ENCODE results near the gene NR4A1.

Gene NR4A1

DNA sequence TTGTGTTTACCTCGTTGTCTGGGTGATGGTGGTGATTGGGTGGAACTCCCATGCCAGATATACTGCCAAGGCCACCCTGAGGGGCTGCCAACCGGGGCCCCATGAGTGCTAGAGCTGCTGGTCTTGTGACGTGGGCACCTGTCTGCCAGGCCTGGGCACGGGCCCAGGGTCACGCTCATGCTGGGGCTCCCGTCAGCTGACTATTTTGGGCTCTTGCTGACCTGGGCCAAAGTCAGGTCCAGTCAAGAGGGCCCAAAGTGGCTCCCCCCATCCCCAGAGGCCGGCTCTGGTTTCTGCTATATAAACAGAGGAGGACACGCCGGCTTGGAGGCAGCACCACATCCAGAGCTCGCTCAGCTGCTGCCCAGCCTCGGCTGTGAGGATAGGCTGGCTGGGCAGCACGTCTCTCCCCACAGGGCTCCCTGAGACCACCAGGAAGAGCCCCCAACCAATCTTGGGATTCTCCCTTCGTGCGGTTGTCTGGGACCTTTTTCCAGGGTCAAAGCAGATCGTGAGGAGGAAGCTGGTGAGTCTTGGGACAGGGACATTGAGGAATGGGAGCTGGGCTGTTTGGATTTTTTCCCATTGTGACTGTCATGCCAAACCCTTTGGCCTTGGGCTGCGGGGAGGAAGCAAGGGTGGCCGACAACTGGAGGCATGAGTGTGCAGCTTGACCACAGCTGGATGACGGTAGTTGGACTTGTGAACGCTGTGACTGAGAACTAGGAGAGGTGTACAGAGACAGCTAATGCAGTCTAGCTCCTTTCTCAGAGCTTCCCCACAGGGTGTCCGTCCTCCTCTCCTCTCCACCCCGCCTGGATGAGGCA lies 7.6 kb upstream of the NR4A1 start:
- no peak for DNase-seq

DNA sequence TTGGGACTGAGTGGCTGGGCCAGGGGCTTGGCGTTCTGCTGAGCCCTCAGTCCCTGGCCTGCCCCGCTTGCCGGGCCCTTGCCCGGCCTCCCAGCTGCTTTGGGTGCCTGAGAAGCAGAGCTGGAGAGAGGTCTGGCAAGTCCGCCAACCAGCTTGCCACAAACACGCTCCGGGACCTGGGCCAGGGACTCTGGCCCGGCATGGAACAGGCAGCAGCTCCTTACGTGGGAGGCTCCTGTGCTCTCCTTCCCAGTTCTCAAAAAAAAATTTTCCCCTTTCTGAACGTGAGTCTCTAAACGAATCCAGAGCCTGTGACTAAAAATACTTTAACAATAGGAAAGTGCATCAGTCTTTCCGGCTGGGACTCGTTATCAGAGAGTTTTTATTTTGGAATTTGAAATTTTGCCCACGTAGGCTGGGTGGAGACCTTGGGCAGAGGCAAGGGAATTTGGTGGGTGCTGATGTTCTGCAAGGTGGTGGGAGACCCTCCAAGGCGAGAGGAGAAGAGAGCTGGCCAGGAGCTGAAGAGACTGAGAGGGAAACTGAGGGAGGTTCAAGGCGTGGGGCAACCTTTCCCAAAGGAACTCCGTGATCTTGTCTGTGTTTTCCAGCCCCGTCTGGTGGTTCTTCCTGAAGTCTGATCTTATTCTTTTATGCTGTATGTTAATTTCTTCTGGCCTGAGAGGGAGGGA lies 6.8 kb upstream of the NR4A1 start:
- no peak for DNase-seq

DNA sequence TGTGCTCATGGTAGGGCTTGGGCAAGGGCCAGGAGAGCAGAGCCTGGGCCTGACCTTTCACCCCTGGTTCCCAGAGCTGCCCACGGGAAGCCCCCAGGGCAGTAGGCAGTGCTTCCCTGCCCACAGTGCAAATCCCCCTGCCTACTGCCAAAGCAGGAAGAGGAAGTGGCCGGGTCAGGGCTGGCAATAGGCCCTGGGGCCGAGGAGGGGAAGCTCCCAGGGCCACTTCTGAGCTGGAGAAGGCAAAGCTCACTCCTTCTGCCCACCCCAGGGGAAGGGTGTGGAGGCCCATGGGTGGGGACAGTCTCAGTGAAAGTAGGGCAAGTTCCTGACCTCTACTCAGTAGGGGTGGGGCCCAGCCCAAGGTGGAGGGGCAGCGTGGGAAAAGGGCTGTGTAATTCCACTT lies 5.4 kb upstream of the NR4A1 start:
- DNase-seq, result no peak

DNA sequence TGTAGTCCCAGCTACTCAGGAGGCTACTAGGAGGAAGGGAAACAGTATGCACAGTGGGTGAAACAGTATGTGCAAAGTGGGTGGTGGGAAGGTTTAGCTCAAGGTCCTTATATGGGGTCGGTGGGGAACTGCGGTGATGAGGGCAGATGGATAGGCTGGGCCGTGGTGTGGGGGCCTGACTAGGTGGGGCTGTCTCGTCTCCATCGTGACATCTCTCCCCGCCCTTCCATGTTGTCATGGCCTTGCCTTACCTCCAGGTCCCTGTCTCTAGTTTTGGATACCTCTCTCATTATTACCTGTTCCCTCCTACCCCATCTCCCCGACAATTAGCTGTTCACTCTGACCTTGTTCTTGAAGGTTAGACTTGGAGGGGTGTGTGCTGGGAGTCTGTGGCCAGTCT lies 4.4 kb upstream of the NR4A1 start:
- DNase-seq, result no peak

DNA sequence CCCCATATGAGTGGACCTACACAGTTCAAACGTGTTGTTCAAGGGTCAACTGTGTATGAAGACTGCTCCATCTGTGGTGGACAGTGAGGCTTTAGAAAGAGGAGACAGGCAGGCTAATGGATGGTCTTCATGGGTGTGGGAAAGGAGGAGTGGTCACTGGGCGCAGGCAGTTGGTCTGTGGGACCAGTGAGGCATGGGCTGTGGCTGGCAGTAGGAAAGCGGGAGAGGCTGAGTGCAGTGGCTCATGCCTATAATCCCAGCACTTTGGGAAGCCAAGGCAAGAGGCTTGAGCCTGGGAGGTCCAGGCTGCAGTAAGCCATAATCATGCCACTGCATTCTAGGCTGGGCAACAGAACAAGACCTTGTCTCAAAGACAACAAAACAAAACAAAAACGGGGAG lies 2.0 kb upstream of the NR4A1 start:
- no peak for DNase-seq

DNA sequence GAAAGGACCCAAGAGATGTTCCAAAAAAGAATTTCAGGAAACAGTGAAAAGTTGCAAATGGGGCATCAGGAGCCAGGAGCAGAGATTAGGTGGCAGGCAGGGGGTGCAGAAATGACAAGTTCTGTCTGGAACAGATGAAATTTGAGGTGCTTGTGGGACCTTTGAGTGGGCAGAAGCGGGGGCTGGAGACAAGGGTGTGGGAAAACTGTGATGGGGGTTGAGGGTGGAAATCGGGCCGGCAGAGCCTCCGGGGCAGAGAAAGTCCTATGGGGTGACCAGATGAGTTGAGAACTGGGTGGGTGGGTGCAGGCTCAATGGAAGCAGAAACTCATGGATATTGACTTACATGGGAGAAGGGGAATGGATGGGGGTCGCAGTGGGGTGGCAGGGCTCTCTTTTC lies 1.6 kb upstream of the NR4A1 start:
- no peak for DNase-seq

DNA sequence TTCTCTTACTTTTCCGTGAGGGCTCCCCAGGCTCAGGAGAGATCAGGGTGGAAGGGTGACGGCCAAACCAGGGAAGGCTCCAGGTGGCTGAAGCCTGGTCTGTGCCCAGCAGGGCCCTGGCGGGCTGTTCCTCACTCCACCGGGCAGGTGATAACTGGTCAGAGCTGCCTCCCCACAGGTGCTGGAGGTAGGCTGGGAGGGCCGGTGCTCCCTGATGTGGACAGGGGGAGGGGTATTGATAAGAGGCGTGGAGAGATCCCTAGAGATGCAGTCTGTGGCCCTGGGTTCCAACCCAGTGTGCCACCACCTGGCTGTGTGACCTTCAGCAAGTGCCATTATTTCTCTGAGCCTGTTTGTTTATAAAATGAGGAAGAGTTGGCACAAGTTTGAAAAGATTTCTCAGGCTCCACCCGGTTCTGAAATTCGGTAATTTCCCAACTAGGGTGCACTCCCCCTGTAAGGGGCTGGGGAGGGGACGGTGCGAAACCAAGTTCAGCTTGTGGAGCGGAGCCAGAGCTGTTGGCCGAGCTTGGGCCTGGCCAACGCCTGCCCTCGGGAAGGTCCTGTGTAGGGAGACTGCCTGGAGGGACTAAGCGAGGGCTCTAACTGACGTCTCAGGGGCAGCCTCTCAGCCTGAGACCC lies 1.0 kb upstream of the NR4A1 start:
- DNase-seq, result no peak

DNA sequence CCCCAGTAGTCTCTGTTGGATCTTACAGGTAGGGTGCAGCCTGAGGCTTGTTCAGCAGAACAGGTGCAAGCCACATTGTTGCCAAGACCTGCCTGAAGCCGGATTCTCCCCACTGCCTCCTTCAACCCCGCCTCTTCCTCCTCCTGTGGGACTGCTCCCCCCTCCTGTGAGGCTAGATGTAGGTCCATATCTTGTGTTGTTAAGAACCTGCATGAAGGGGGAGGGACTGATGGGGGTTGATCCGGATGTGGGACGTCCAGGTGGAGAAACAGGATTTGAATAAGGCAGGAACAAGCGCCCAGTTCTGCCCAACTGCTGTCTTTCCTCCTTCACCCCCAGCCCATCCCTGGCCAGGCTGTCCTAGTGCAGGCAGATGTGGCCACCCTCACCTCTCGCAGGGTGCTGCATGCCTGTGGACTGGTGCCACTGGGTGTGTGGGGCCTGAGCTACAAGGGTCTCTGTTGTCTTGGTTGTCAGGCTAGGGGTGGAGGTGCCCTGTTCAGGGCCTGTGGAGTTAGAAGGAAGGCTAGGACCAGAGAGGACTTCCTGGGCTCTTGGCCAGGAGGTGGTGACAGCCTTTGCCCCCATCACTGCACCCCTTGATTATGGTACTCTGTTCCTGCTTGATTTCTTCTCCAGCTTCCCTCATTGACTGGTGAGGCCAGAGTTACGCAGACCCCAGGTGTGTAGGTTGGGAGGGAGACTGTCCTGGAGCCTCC lies 1.4 kb downstream of the NR4A1 start:
- DNase-seq, result no peak

DNA sequence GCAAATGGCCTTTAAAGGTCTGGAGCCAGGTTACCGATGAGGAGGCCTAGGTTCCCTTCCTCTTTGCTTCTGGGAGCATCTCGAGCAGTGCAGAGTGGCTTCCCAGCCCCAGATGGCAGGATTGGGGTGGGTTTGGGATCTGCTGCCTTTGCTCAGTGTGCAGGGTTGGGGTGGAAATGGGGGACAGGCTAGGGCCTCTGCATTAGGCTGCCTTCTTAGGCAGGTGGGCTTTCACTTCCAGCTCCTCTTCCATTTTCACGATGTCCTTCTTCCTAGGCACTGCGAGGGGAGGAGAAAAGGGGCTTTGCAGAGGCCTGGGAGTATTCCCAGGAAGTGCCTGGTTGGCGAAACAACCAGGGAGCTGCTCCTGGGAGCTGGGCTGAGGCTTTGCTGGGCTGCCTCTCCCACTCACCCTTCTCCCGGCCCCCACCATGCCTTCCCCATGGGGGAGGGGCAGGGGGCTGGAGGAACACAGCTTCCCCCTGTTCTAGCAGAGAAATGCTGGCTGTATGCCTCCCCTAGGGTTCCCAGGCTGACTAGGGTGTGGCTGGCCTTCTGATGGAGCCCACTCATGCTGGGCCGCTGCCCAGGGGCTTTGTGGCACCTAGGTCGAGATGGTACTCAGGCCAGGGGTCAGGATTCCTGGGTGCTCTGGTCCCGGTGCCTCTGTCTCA lies 2.4 kb downstream of the NR4A1 start:
- DNase-seq, result no peak

DNA sequence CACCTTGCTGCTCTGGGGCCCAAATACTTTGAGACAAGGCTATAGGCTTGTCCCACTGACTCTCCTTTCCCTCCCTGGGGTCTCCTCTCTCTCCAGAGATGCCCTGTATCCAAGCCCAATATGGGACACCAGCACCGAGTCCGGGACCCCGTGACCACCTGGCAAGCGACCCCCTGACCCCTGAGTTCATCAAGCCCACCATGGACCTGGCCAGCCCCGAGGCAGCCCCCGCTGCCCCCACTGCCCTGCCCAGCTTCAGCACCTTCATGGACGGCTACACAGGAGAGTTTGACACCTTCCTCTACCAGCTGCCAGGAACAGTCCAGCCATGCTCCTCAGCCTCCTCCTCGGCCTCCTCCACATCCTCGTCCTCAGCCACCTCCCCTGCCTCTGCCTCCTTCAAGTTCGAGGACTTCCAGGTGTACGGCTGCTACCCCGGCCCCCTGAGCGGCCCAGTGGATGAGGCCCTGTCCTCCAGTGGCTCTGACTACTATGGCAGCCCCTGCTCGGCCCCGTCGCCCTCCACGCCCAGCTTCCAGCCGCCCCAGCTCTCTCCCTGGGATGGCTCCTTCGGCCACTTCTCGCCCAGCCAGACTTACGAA lies 3.1 kb downstream of the NR4A1 start:
- DNase-seq, result no peak

DNA sequence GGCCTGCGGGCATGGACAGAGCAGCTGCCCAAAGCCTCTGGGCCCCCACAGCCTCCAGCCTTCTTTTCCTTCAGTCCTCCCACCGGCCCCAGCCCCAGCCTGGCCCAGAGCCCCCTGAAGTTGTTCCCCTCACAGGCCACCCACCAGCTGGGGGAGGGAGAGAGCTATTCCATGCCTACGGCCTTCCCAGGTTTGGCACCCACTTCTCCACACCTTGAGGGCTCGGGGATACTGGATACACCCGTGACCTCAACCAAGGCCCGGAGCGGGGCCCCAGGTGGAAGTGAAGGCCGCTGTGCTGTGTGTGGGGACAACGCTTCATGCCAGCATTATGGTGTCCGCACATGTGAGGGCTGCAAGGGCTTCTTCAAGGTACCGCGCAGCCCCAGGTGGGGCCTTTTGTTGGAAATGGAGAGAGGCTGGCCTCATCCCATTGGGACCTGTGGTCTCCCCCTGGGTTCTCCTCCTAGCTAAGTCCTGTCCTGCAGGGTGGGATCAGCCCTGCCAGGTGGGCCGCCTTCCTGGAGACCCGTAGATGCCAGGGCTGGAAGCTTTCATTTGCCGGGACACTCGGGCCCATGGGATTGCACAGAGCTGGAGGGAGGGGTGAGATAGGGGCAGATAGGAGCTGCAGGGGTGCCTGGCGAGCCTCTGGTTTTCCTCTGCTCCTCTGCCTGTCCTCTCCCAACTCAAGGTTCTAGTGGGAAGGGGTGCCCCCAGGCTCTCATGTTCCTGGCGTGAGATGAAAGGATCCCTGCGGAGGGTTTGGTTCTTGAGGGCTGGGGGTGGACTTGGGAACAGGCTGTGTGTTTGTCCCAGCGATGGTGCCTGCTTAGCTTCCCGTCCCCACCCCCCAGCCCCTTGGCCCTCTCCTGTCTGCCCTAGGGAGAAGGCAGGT lies 3.8 kb downstream of the NR4A1 start:
- DNase-seq, result no peak

DNA sequence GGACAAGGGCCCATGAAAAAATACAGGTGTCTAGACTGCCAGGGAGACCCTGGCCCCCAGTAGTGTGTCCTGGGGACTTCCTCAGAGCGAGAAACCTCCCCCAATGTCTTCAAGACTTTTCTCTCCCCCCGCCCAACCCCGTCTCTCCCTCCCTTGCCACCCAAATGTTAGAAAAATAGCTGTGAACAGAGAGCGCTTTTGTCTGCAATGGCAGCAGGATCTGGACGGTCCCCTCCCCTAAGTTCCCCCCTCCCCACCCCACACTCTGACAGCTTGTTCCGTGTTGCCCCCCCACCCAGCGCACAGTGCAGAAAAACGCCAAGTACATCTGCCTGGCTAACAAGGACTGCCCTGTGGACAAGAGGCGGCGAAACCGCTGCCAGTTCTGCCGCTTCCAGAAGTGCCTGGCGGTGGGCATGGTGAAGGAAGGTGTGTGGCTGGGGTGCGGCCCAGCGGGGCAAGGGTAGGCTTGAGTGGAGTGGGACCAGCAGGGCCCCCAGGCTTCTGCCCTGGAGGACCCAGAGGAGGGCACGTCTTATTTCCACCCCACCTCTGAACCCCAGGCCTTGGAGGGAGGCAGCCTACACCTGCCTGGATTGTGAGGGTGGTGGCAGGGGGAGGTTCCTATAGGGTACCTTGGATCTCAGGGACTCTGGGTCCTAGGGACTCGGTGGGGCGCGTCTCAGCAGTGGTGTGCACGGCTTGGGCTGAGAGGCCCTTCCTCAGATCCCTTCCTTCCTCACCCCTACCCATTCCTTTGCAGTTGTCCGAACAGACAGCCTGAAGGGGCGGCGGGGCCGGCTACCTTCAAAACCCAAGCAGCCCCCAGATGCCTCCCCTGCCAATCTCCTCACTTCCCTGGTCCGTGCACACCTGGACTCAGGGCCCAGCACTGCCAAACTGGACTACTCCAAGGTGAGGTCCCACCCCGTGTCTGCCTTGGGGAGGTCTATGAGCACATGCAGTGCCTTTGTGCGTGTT lies 4.8 kb downstream of the NR4A1 start:
- no peak for DNase-seq

DNA sequence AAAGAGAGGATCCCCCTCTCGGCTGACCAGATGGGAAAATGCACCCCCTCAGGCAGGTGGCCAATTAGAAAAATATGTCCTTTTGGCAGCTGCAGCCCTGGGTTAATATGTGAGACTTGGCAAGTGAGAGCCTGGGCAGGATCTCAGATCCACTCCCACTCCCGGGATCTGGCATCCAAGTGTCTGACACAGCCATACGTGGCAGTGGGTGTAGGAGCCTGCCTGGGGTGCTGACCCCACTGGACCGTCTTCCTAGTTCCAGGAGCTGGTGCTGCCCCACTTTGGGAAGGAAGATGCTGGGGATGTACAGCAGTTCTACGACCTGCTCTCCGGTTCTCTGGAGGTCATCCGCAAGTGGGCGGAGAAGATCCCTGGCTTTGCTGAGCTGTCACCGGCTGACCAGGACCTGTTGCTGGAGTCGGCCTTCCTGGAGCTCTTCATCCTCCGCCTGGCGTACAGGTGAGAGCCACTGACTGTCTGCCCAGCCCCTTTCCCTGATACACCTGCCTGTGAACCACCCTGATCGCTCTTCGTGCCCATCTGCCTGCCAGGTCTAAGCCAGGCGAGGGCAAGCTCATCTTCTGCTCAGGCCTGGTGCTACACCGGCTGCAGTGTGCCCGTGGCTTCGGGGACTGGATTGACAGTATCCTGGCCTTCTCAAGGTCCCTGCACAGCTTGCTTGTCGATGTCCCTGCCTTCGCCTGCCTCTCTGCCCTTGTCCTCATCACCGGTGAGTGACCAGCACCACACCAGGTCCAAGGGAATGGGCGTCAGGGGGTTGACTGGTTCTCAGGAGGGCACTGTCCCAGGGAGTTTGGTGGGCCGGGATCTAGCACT lies 5.8 kb downstream of the NR4A1 start:
- DNase-seq, result no peak

DNA sequence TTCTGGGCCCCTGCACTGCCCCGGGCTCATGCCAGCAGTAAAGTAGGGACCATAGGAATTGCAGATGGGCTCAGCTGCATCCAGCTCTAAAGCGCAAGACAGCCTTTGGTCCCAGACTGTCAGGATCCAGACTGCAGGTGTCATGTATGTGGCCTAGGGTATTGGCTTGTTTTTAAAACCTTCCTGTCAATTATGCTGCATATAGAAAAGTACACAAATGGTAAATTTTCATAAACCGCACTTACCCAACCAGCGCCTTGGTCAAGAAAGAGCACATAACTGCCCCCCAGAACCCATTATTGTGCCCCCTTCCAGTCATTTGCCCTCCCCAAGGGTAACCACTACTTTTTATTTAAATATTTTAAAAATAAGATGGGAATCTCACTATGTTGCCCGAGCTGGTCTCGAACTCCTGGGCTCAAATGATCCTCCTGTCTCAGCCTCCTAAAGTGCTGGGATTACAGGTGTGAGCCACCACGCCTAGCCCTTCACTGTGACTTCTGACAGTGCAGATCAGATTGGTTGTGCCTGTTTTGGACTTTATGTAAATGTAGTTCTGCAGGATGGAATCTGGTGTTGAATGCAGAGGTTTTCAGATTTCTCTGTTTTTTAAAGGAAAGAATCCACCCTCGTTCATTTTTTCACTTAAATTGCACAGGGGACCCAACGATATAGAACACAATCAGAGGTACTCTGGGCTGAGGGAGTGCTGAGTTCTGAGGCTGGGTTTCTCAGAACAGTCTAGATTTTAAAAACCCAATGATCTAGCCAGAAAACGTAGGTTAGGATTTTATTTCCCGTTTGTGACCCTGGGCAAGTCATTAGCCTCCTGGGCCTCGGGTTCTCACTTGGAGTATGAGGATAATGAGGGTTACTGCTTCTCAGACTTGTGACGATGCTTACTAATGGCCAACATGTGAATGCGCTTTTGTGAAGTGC lies 6.7 kb downstream of the NR4A1 start:
- DNase-seq, result no peak

DNA sequence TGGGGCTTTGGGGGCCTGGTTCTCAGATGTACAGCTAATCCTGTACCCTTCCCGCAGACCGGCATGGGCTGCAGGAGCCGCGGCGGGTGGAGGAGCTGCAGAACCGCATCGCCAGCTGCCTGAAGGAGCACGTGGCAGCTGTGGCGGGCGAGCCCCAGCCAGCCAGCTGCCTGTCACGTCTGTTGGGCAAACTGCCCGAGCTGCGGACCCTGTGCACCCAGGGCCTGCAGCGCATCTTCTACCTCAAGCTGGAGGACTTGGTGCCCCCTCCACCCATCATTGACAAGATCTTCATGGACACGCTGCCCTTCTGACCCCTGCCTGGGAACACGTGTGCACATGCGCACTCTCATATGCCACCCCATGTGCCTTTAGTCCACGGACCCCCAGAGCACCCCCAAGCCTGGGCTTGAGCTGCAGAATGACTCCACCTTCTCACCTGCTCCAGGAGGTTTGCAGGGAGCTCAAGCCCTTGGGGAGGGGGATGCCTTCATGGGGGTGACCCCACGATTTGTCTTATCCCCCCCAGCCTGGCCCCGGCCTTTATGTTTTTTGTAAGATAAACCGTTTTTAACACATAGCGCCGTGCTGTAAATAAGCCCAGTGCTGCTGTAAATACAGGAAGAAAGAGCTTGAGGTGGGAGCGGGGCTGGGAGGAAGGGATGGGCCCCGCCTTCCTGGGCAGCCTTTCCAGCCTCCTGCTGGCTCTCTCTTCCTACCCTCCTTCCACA lies 7.6 kb downstream of the NR4A1 start:
- DNase-seq, result no peak

DNA sequence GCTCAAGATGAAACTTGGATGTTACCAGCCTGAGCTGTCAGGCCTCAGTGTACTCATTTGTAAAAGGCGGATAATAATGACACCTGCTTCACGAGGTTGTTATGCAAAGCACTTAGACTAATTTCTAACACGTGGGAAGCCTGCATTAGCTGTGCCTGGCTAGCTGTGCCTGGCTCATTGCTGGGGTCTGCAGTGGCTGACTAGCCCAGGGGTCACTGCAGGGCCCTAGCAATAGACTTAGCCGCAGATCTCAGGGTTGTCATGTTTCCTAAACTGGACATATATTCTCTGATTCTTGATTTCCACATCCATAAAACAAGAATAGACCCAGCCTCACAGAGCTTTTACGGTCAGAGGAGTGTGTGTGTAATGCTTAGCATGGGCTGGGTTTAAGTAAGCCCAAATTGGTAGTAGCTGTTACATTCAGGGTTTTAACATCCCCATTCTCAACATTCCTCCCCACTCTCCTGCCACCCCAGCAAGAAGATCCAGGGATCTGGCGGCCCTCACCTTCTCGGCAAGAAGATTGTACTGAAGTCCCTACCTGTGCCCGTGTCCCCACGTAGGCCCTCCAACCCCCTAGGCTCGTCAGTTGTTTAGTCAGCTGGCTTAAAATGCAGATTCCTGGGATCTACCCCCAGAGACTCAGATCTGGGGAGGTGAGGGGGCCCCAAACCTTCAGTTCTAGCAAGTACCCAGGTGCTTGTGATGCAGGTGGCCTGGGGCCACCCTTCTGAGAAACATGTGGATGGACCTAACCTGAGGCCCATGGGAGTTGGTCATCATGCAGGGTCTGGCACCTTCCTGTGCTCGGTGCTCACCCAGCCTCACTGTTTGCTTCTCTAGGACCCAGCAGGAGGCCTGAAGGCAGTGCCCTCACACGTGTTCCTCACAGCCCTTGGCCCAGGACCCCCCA lies 8.6 kb downstream of the NR4A1 start:
- DNase-seq, result no peak

Measured in NCI-H2227 treated with DMSO at 0.1 percent for 48 hours (cell line).